Measurements from ENCODE around the gene TPM1.

Gene TPM1

DNA sequence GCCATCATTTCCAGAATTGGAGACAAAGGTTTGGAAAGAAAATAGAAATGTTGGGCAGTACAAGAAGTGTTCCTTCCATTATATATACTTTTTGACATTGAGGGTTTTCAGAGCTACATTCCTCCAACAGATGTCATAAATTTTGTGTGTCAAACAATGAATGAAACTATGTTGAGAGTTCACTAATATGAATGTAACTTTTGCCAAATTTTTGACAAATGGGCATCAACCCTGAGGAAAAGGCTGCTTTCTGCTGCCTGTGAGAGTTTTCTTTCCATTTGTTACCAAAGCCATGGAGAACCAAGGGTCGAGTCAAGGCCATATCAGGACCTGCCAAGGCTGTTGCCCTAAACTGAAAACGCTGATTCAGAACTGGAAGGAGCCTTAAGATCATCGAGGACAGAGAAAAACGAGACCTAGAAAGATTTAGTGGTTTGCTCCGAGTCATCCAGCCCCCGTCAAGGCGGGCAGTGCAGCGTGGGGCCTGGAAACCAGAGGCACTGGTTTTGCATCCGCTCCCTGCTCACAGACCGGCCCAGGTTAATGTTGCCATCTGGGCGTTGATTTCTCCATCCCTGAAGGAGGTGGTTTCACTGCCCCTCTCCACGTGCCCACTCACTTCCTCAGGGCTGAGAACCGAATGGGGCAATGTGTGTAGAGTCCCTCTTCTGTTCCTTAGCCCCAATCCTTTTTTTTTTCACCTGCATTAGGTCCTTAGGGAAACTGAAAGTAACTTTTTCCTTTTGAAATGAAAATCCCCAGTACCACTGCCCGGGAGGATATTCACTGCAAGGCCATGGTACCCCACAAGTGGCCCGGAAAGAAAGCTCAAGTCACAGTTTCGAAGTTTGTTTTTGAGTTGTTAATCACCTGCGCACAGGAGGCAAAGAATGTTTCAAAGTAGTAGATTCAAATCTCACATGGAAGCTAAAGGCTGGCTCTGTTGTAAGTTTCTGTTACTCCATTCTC is 32.8 kb downstream of the TPM1 start:
- H3K4me3 ChIP-seq (ENCODE audit: low read depth, low read length) = no peak overlapping the region
- TF ChIP-seq, protein P1, sequence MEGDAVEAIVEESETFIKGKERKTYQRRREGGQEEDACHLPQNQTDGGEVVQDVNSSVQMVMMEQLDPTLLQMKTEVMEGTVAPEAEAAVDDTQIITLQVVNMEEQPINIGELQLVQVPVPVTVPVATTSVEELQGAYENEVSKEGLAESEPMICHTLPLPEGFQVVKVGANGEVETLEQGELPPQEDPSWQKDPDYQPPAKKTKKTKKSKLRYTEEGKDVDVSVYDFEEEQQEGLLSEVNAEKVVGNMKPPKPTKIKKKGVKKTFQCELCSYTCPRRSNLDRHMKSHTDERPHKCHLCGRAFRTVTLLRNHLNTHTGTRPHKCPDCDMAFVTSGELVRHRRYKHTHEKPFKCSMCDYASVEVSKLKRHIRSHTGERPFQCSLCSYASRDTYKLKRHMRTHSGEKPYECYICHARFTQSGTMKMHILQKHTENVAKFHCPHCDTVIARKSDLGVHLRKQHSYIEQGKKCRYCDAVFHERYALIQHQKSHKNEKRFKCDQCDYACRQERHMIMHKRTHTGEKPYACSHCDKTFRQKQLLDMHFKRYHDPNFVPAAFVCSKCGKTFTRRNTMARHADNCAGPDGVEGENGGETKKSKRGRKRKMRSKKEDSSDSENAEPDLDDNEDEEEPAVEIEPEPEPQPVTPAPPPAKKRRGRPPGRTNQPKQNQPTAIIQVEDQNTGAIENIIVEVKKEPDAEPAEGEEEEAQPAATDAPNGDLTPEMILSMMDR (IDR thresholded peaks at IDR 0.05; ENCODE audit: low read depth, low read length, missing control alignments) = no peak
- in situ Hi-C loops (cut with HindIII; ENCODE audit: low sequenced_read_pairs) = no loop called here
- DNase-seq (ENCODE audit: low read depth) = no peak

DNA sequence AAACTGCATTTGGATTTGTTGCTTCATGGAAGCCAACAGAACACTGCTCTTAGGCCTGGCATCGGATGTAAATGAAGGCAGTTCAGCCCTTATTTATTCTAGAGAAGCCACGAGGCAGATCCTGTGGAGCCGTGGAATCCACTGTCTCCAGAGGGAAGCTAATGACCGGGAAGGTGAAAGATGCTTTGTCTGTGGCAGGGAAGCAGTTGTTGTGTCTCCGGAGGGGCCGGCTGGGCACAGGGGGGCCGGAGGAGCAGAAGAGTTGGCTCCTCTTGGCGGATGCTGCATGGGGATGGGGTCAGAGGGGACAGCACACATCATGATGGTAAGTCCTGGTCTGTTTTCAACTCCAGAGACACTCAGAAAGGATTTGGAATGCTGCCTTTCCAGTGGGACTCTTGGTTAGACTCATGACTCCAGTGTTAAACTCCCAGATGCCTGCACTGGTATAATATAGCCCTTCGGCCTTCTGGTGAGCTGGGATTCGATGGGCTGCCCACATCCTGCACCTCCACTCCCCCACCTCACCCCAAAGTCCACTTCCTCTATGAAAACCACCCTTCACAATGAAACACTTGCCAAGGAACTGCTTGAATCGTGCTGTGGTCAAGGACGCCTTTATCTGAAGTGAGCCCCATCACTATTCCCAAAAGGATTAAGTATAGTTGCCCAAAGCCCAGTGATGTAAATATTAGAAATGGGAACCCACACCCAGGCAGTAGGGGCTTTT is 33.6 kb downstream of the TPM1 start:
- in situ Hi-C loops (cut with HindIII; ENCODE audit: low sequenced_read_pairs) = no loop called here
- TF ChIP-seq, protein P1 (IDR thresholded peaks at IDR 0.05; ENCODE audit: low read depth, low read length, missing control alignments) = no peak
- H3K4me3 ChIP-seq (ENCODE audit: low read depth, low read length) = no peak overlapping the region
- no peak for DNase-seq (ENCODE audit: low read depth)

DNA sequence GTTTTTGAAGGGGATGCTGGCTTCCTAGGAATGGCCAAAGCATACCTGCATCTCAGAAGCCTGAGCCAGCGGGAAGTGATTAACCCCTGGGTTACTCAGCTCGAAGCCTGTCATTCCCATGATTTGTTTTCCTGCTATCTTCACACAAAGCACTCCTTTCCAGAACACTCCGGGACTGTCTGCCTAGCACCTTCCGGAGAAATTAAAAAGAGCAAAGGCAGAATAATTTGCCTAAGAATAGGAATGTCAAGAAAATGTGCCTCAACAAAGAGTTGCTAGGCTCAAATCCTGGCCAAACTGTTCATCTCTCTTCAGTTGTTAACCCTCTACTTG is 34.1 kb downstream of the TPM1 start:
- H3K4me3 ChIP-seq (ENCODE audit: low read depth, low read length) = no peak overlapping the region
- no peak for DNase-seq (ENCODE audit: low read depth)
- TF ChIP-seq, protein P1 (IDR thresholded peaks at IDR 0.05; ENCODE audit: low read depth, low read length, missing control alignments) = no peak
- in situ Hi-C loops (cut with HindIII; ENCODE audit: low sequenced_read_pairs) = no loop called here

DNA sequence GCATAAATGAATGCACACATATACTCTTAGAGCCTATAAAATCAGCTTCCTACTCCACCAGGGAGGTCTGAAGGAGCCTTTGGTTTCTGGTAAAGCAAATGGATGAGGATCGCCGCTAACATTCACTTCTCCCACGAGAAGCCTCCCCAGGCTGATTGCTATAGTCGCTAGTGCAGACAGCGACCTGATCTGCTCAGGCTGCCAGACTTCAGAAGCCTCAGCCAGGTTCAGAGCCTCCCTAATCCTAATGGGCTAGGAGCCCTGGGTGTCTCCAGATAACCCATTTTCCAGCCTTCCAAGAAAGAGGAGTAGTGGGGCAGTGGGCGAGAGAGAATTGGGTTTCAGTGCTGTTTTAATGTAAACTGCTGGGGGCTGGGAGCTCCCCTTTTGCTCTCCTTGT is 35.4 kb downstream of the TPM1 start:
- no peak overlapping the region for H3K4me3 ChIP-seq (ENCODE audit: low read depth, low read length)
- no peak for DNase-seq (ENCODE audit: low read depth)
- in situ Hi-C loops (cut with HindIII; ENCODE audit: low sequenced_read_pairs) = no loop called here
- TF ChIP-seq, protein P1 (IDR thresholded peaks at IDR 0.05; ENCODE audit: low read depth, low read length, missing control alignments) = no peak

DNA sequence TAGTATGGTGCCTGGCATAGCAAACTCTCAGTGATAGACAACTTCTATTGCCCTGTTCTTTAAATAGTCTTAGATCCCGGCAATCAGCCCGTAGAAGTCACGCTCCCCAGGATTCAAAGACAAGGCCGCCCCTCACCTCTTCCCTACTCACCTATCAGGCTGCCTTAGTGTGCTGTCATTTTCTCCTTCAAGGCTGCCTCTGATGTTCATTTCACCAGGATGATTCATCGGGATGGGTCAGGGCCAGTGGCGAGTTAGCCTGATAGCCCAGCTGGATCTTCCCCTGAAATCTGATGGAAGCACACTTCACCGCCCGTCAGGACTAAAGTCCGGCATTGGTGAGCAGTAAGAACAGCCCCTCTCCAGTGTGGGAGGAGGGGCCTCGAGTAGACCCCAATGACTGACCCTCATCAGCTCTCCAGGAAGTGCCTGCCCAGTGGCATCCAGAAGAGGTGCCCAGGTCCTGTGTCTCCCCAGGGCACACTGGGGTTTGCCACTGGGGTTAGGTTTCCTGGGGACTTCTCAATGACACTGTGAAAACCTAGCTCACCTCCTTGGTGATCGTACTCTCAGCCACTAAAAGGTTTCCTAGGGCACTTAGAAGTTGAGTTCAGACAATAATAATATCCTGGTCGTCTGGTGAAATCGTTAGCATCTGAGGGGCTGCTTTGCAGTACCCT is 37.5 kb downstream of the TPM1 start:
- DNase-seq (ENCODE audit: low read depth) = no peak
- no peak overlapping the region for H3K4me3 ChIP-seq (ENCODE audit: low read depth, low read length)
- in situ Hi-C loops (cut with HindIII; ENCODE audit: low sequenced_read_pairs) = no loop called here
- TF ChIP-seq, protein P1 (IDR thresholded peaks at IDR 0.05; ENCODE audit: low read depth, low read length, missing control alignments) = no peak

DNA sequence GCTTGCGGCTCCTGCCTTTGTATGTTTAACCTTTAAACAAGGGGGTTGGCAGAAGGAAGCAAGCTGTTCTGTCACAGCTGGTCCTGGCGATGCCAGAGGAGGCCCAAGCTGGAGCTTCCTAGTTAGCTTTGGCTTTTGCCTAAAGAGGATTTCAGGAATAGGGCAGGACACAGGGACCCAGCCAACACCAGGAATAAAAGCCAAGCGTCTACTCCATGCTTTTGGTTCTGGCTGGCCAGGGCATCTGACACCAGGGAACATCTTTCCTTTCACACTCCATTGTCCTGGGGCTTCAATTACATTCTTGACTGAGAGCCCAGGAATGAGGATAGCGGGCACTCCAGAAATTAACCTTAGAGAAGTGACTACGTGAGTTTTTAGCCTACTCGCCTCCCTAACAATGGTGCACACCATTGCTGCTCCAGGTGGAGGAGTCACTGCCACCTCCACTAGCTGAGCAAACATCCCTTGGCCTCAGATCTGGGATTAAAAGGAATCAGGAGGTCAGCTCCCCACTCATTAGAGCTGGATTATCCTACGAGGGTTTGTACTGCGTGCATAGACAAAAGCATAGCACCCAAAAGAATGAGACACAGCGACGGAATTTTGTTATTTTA is 38.2 kb downstream of the TPM1 start:
- in situ Hi-C loops (cut with HindIII; ENCODE audit: low sequenced_read_pairs) = no loop called here
- DNase-seq (ENCODE audit: low read depth) = no peak
- H3K4me3 ChIP-seq (ENCODE audit: low read depth, low read length) = no peak overlapping the region
- TF ChIP-seq, protein P1 (IDR thresholded peaks at IDR 0.05; ENCODE audit: low read depth, low read length, missing control alignments) = no peak

Data from astrocyte of the cerebellum (primary cell).